Stimulated activated CD4-positive, alpha-beta T cell treated with anti-CD3 and anti-CD28 coated beads, Interleukin-12 subunit alpha, Interleukin-12 subunit beta, amount 100 ng/mL, for 24 hours (primary cell): ENCODE results near the gene ANTKMT.

Source experiments
- DNase-seq, 2 experiments: peaks; one replicate each; pipeline ENCODE4 v3.0.0-alpha.2; 2020; ENCODE audit warnings: low read depth in 2 of 2

The ANTKMT gene

GRCh38 chr16:700684-701584 is 20.0 kb upstream of the ANTKMT start:
- no peak for DNase-seq

GRCh38 chr16:702341-702740 is 18.6 kb upstream of the ANTKMT start:
- no peak for DNase-seq

- no peak for DNase-seq
Measured at GRCh38 chr16:703406-703805, 17.5 kb upstream of the ANTKMT start.

- no peak for DNase-seq
Measured at GRCh38 chr16:704047-704446, 16.9 kb upstream of the ANTKMT start.

- DNase-seq, result no peak
Measured at GRCh38 chr16:704552-705380, 16.2 kb upstream of the ANTKMT start.

GRCh38 chr16:705431-706188 is 15.3 kb upstream of the ANTKMT start, which contains the start of gene FBXL16:
FBXL16 (minus strand) TSS chr16:705801; CDS start chr16:697405, 8,396 bp downstream.
- no peak for DNase-seq

GRCh38 chr16:706189-707061 is 14.5 kb upstream of the ANTKMT start:
- no peak for DNase-seq

GRCh38 chr16:707062-707538 is 13.8 kb upstream of the ANTKMT start:
- no peak for DNase-seq

- DNase-seq, result no peak
Measured at GRCh38 chr16:708019-708418, 12.9 kb upstream of the ANTKMT start.

- DNase-seq, result no peak
Measured at GRCh38 chr16:708959-709358, 12.0 kb upstream of the ANTKMT start.

GRCh38 chr16:709566-710499 is 11.1 kb upstream of the ANTKMT start:
- no peak for DNase-seq

- no peak for DNase-seq
Measured at GRCh38 chr16:710500-711075, 10.4 kb upstream of the ANTKMT start.

GRCh38 chr16:711084-711483 is 9.9 kb upstream of the ANTKMT start:
- no peak for DNase-seq

- DNase-seq, result peak; percentile 49 to 72
Measured at GRCh38 chr16:711548-712320, 9.2 kb upstream of the ANTKMT start.

- peak in 1 of 2 experiments; percentile 62 for DNase-seq
Measured at GRCh38 chr16:712740-713250, 8.2 kb upstream of the ANTKMT start.

GRCh38 chr16:714079-714478 is 6.9 kb upstream of the ANTKMT start:
- DNase-seq, result no peak

- DNase-seq, result peak; percentile 76 to 92
Measured at GRCh38 chr16:714558-715476, 6.1 kb upstream of the ANTKMT start, which contains the start of gene METRN. METRN (plus strand) TSS chr16:715118; CDS start chr16:715290, 172 bp downstream.
